ENCODE results near the gene ATF7IP2.

DNA sequence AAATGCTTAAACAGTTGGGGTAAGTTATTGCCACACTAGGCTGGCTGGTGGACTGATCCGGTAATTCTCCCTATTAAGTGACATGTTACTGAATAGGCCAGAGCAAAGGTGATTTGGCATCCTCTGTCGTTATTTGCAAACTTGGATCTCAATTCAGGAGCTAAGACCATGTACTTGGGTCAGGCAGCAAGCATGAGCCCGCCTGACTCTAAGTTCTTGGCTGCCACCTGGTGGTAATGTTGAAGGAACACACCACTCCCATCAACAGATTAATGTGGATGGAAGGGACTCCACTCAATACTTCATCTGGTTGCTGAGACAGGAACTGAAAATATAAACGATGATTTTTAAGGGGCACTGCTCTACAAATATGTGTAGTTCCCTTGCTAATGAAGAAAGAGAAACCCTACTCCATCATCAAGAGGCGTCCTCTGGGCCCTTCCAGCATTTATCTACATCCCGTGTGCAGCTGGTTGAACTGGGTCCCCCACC, 123.7 kb downstream of the ATF7IP2 start:
- TF ChIP-seq, protein P1, sequence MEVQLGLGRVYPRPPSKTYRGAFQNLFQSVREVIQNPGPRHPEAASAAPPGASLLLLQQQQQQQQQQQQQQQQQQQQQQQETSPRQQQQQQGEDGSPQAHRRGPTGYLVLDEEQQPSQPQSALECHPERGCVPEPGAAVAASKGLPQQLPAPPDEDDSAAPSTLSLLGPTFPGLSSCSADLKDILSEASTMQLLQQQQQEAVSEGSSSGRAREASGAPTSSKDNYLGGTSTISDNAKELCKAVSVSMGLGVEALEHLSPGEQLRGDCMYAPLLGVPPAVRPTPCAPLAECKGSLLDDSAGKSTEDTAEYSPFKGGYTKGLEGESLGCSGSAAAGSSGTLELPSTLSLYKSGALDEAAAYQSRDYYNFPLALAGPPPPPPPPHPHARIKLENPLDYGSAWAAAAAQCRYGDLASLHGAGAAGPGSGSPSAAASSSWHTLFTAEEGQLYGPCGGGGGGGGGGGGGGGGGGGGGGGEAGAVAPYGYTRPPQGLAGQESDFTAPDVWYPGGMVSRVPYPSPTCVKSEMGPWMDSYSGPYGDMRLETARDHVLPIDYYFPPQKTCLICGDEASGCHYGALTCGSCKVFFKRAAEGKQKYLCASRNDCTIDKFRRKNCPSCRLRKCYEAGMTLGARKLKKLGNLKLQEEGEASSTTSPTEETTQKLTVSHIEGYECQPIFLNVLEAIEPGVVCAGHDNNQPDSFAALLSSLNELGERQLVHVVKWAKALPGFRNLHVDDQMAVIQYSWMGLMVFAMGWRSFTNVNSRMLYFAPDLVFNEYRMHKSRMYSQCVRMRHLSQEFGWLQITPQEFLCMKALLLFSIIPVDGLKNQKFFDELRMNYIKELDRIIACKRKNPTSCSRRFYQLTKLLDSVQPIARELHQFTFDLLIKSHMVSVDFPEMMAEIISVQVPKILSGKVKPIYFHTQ (CRISPR knock-in tag; IDR thresholded peaks at IDR 0.05), result no peak
- TF ChIP-seq MXD4 (CRISPR knock-in tag; IDR thresholded peaks at IDR 0.05; ENCODE audit: borderline replicate concordance) (no peak), KAT7 (CRISPR knock-in tag; IDR thresholded peaks at IDR 0.05; ENCODE audit: borderline replicate concordance) (no peak), JUN (CRISPR knock-in tag; IDR thresholded peaks at IDR 0.05) (no peak)
- TF ChIP-seq, protein P2, sequence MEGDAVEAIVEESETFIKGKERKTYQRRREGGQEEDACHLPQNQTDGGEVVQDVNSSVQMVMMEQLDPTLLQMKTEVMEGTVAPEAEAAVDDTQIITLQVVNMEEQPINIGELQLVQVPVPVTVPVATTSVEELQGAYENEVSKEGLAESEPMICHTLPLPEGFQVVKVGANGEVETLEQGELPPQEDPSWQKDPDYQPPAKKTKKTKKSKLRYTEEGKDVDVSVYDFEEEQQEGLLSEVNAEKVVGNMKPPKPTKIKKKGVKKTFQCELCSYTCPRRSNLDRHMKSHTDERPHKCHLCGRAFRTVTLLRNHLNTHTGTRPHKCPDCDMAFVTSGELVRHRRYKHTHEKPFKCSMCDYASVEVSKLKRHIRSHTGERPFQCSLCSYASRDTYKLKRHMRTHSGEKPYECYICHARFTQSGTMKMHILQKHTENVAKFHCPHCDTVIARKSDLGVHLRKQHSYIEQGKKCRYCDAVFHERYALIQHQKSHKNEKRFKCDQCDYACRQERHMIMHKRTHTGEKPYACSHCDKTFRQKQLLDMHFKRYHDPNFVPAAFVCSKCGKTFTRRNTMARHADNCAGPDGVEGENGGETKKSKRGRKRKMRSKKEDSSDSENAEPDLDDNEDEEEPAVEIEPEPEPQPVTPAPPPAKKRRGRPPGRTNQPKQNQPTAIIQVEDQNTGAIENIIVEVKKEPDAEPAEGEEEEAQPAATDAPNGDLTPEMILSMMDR (IDR thresholded peaks at IDR 0.05), result peak; percentile 57
